Measurements from ENCODE around the gene AMN1.

Gene AMN1

DNA sequence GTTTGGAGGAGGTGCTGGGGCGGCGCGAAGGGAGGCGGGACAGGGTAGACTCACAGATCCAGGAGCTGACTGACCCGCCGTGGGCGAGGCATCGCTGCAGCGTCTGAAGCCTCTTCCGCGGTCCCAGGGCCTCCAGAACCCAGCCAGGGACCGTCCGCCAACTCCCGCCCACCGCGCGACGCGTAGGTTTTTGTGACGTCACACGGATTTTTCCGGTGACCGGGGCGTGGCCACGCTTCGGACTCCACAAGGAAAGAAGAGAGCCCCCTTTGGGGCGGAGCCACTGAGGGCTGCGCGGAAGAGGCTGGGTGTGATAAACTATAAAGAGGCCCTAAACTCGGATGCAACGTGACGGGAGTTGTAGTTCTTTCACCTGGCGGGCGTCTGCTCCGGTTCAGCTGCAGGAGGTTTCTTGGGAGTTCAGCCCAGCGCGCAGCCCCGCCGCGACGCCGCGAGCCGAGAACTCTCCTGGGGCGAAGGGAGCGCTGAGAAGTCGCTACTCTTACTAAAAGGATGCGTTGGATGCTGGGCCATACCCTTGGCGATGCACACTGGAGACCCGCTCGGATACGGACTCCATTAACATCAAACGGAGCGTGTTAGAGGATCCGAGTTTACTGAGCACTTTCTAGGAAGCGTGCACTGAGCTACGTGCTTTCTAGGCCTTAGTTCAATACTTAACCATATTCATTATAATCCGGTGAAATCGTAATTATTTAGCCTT is at the start of gene AMN1:
TSS of gene AMN1 (minus strand) at position 105 of the 724 bp plus-strand sequence. CDS start at position 92, 13 bp downstream.
- peak within 1 kb of the TSS; percentile 72 for H3K27ac ChIP-seq (ENCODE audit: poor library complexity, severe bottlenecking)
- peaks cover 5% of the 10 kb centered on the region for H3K9me3 ChIP-seq (ENCODE audit: severe bottlenecking)
- TF ChIP-seq, protein P1, sequence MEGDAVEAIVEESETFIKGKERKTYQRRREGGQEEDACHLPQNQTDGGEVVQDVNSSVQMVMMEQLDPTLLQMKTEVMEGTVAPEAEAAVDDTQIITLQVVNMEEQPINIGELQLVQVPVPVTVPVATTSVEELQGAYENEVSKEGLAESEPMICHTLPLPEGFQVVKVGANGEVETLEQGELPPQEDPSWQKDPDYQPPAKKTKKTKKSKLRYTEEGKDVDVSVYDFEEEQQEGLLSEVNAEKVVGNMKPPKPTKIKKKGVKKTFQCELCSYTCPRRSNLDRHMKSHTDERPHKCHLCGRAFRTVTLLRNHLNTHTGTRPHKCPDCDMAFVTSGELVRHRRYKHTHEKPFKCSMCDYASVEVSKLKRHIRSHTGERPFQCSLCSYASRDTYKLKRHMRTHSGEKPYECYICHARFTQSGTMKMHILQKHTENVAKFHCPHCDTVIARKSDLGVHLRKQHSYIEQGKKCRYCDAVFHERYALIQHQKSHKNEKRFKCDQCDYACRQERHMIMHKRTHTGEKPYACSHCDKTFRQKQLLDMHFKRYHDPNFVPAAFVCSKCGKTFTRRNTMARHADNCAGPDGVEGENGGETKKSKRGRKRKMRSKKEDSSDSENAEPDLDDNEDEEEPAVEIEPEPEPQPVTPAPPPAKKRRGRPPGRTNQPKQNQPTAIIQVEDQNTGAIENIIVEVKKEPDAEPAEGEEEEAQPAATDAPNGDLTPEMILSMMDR (IDR thresholded peaks at IDR 0.05; ENCODE audit: poor library complexity, severe bottlenecking), result no peak
- H3K36me3 ChIP-seq (ENCODE audit: low read depth), result no peaks in the 10 kb centered on the region
- peak within 1 kb of the TSS; percentile 35 for H3K4me3 ChIP-seq (ENCODE audit: severe bottlenecking)
- ATAC-seq (ENCODE audit: low read depth) (peak; percentile 94), DNase-seq (ENCODE audit: low spot score) (peak; percentile 96)
- H3K27me3 ChIP-seq (ENCODE audit: insufficient read depth, poor library complexity, severe bottlenecking), result no peaks in the 10 kb centered on the region
- H3K4me1 ChIP-seq (ENCODE audit: insufficient read depth, poor library complexity, severe bottlenecking), result peaks cover 27% of the 10 kb centered on the region

DNA sequence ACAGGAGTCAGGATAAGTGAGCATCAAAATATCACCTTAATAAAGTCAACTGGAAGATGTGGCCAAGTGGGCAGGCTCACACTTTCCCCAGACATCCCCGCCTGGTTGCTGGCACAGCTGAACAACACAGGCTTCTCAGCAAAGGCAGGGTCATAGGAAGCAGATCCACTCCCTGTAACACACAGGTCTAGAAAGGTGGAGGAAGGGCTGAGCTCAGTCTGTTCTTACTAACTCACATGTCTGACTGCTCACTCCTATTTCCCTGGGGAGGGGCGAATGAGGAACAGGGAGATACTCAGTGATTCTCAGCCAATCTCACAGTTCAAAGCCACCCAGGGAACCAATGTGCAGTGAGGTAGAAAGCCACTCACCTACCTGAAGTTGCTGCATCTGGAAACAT is 45.0 kb upstream of the AMN1 start:
- Histone ChIP-seq H3K9me3 (ENCODE audit: severe bottlenecking) (no peaks in the 10 kb centered on the region), H3K36me3 (ENCODE audit: low read depth) (no peaks in the 10 kb centered on the region), H3K27ac (ENCODE audit: poor library complexity, severe bottlenecking) (no peak overlapping the region), H3K4me3 (ENCODE audit: severe bottlenecking) (no peak overlapping the region), H3K27me3 (ENCODE audit: insufficient read depth, poor library complexity, severe bottlenecking) (no peaks in the 10 kb centered on the region), H3K4me1 (ENCODE audit: insufficient read depth, poor library complexity, severe bottlenecking) (no peaks in the 10 kb centered on the region)
- ATAC-seq (ENCODE audit: low read depth) (no peak), DNase-seq (ENCODE audit: low spot score) (no peak)
- TF ChIP-seq, protein P1 (IDR thresholded peaks at IDR 0.05; ENCODE audit: poor library complexity, severe bottlenecking), result no peak

DNA sequence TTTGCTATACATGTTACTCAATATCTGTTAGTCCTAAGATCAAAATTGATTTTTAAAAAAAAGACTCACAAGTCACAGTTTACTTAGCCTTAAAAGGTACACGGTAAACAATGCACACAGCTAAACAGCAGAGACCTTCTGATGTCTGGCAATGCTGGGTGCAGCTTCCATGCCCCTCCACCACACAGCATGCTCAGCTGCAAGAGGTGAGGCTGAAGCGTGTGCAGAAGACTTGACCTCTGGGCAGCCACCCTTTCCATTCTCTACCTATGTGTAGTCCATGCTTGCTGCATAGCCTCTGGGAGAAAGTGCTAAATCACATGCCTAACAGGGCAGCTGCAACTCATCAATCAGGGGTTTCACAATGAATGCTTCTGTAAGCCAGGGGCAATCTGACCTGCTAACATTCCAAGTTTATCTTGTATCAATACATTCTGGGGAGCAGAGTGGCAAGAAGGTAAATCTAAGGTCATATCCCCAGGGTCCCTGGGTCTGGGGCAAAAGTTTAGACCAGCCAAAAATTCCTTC is 44.5 kb upstream of the AMN1 start:
- Histone ChIP-seq H3K36me3 (ENCODE audit: low read depth) (no peaks in the 10 kb centered on the region), H3K4me1 (ENCODE audit: insufficient read depth, poor library complexity, severe bottlenecking) (no peaks in the 10 kb centered on the region), H3K4me3 (ENCODE audit: severe bottlenecking) (no peak overlapping the region), H3K9me3 (ENCODE audit: severe bottlenecking) (no peaks in the 10 kb centered on the region), H3K27ac (ENCODE audit: poor library complexity, severe bottlenecking) (no peak overlapping the region), H3K27me3 (ENCODE audit: insufficient read depth, poor library complexity, severe bottlenecking) (no peaks in the 10 kb centered on the region)
- DNase-seq (ENCODE audit: low spot score), result no peak
- no peak for ATAC-seq (ENCODE audit: low read depth)
- TF ChIP-seq, protein P1 (IDR thresholded peaks at IDR 0.05; ENCODE audit: poor library complexity, severe bottlenecking), result no peak

DNA sequence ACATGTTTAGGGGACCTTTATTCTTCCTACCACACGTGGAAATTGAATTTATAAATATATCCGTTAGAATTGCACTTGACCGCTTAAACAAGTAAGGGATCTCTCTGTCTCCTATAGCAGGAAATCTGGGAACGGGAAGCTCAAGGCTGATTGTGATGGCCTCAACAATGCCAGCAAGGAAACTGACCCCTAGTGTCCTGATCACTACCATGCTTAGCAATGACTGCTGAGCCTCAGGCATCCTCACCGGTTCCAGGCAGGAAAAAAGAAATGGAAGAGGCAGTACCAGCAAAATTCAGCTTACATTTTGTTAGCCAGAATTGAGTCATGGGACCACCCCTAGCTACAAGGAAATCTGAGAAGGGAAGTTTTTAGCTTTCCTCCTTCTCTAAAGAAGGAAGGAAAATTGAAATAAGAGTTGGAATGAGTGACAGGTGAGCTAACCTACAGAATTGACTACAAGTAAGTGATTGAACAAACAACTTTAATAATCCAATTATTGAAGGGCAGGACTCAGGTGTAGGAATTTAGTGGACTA is 43.9 kb upstream of the AMN1 start:
- DNase-seq (ENCODE audit: low spot score) (no peak), ATAC-seq (ENCODE audit: low read depth) (no peak)
- Histone ChIP-seq H3K9me3 (ENCODE audit: severe bottlenecking) (no peaks in the 10 kb centered on the region), H3K27ac (ENCODE audit: poor library complexity, severe bottlenecking) (no peak overlapping the region), H3K27me3 (ENCODE audit: insufficient read depth, poor library complexity, severe bottlenecking) (no peaks in the 10 kb centered on the region), H3K4me3 (ENCODE audit: severe bottlenecking) (no peak overlapping the region), H3K4me1 (ENCODE audit: insufficient read depth, poor library complexity, severe bottlenecking) (no peaks in the 10 kb centered on the region), H3K36me3 (ENCODE audit: low read depth) (no peaks in the 10 kb centered on the region)
- TF ChIP-seq, protein P1 (IDR thresholded peaks at IDR 0.05; ENCODE audit: poor library complexity, severe bottlenecking), result no peak

DNA sequence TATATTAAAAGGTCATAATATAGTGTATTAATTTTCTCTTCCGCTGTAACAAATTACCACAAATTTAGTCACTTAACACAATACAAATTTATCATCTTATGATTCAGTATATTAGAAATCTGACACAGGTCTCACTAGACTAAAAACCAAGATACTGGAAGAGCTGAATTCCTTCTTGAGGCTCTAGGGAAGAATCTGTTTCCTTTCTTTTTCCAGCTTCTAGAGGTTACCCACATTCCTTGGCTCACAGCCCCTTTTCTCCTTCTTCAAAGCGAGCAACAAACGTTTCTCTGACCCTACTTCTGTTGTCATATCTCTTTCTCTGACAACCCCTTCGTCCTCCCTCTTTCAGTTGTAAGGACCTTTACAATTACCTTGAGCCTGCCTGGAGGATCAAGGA is 43.4 kb upstream of the AMN1 start:
- H3K4me1 ChIP-seq (ENCODE audit: insufficient read depth, poor library complexity, severe bottlenecking), result no peaks in the 10 kb centered on the region
- ATAC-seq (ENCODE audit: low read depth) (no peak), DNase-seq (ENCODE audit: low spot score) (no peak)
- no peaks in the 10 kb centered on the region for H3K27me3 ChIP-seq (ENCODE audit: insufficient read depth, poor library complexity, severe bottlenecking)
- no peak overlapping the region for H3K4me3 ChIP-seq (ENCODE audit: severe bottlenecking)
- H3K9me3 ChIP-seq (ENCODE audit: severe bottlenecking), result no peaks in the 10 kb centered on the region
- TF ChIP-seq, protein P1 (IDR thresholded peaks at IDR 0.05; ENCODE audit: poor library complexity, severe bottlenecking), result no peak
- no peak overlapping the region for H3K27ac ChIP-seq (ENCODE audit: poor library complexity, severe bottlenecking)
- no peaks in the 10 kb centered on the region for H3K36me3 ChIP-seq (ENCODE audit: low read depth)
